HCT116 (cell line): ENCODE measurements around the gene BST1. TPM values are rescaled to one million over a fixed set of nuclear protein-coding genes. Genes with fewer than 3 reads are reported as not detected.
A peak's percentile ranks its signal among the peaks of the same experiment; 100 is the strongest.

ENCODE experiments used
- ATAC-seq: fragments of 200-7000 bp; cut with Tn5 transposase; 2 replicates; pipeline ENCODE4 v1.9.1; 2020; ENCODE audit warnings: mild to moderate bottlenecking, moderate library complexity
- BruUV-seq: library from RNA; stranded (reverse); fragments of 400-500 nt; replicated peaks from 2 replicates; lab custom pipeline; 2021; lab: Mats Ljungman, UMichigan
- CTCF ChIA-PET: fragments of 300-600 bp; sonication (Branson Sonifier 250); formaldehyde crosslinking; loops from one replicate; lab custom pipeline; 2021; ENCODE audit warnings: antibody characterized with exemption; lab: Charles Lee
- POLR2A ChIA-PET: fragments of 300-600, 350-600 bp; sonication (Branson Sonifier 250); formaldehyde crosslinking; loops from one replicate; lab custom pipeline; 2021; ENCODE audit warnings: antibody characterized with exemption; lab: Charles Lee
- RAD21 ChIA-PET, 2 experiments: fragments of 300-600 bp; sonication (Branson Sonifier 250); formaldehyde crosslinking; loops; one replicate each; lab custom pipeline; 2023; ENCODE audit warnings: low total read pairs in 2 of 2; ENCODE audit not compliant: uncharacterized antibody in 2 of 2, unreplicated experiment in 2 of 2, low non-redundant PET in 1 of 2; lab: Charles Lee
- DNase-seq: peaks from one replicate; pipeline ENCODE4 v3.0.0-alpha.2; 2010; ENCODE audit warnings: low read depth, low spot score
- H2AFZ ChIP-seq: fragments of 200-600 bp; shearing (Covaris generic), sonication (generic); 2 replicates; pipeline ENCODE4 v1.6.1; 2017; ENCODE audit warnings: low read depth, mixed run types, mixed read lengths, antibody characterized with exemption, low read length; ENCODE audit not compliant: poor library complexity, severe bottlenecking
- H3K27ac ChIP-seq: 2 replicates; pipeline ENCODE4 v1.5.1; 2012; ENCODE audit warnings: low read depth, low read length
- H3K27me3 ChIP-seq: fragments of 200-600 bp; sonication (generic); 2 replicates; pipeline ENCODE4 v1.6.1; 2016; ENCODE audit warnings: mixed run types, low read length, mixed read lengths; ENCODE audit not compliant: insufficient read depth
- H3K36me3 ChIP-seq, 2 experiments: fragments of 200-500 bp in 1 of 2; fragments of 200-600 bp in 1 of 2; sonication (Bioruptor generic) in 1 of 2; sonication (generic) in 1 of 2; 2 replicates each; pipeline versions ENCODE4 v1.5.1 to v1.6.1; 2014 to 2016; ENCODE audit warnings: low read length in 2 of 2, inconsistent platforms in 1 of 2, mixed read lengths in 1 of 2, mixed run types in 1 of 2; ENCODE audit not compliant: insufficient read depth in 2 of 2, control insufficient read depth in 1 of 2
- H3K4me1 ChIP-seq, 2 experiments: fragments of 200-600 bp in 1 of 2; sonication (generic) in 1 of 2; 2 replicates each; pipeline versions ENCODE4 v1.5.1 to v1.6.1; 2012 to 2017; ENCODE audit warnings: low read length in 2 of 2, inconsistent platforms in 1 of 2, mild to moderate bottlenecking in 1 of 2, mixed read lengths in 1 of 2, mixed run types in 1 of 2, moderate library complexity in 1 of 2; ENCODE audit not compliant: insufficient read depth in 2 of 2, control insufficient read depth in 1 of 2
- H3K4me2 ChIP-seq: fragments of 200-600 bp; sonication (generic); 2 replicates; pipeline ENCODE4 v1.6.1; 2017; ENCODE audit warnings: mixed run types, low read length, mixed read lengths
- H3K4me3 ChIP-seq, 2 experiments: fragments of 200-600 bp in 1 of 2; sonication (generic) in 1 of 2; replicated peaks in 1 of 2; 2 replicates each; pipeline ENCODE4 v1.5.1; 2011 to 2016; ENCODE audit warnings: low read length in 2 of 2, control low read depth in 1 of 2, low read depth in 1 of 2, mild to moderate bottlenecking in 1 of 2, mixed read lengths in 1 of 2, mixed run types in 1 of 2
- H3K79me2 ChIP-seq: fragments of 200-600 bp; sonication (generic); 2 replicates; pipeline ENCODE4 v1.6.1; 2017; ENCODE audit warnings: mild to moderate bottlenecking, mixed run types, low read length, moderate library complexity, mixed read lengths; ENCODE audit not compliant: insufficient read depth
- H3K9ac ChIP-seq: fragments of 200-600 bp; sonication (generic); 2 replicates; pipeline ENCODE4 v1.6.1; 2016; ENCODE audit warnings: low read length, mixed read lengths
- H3K9me2 ChIP-seq: fragments of 200-600 bp; sonication (generic), shearing (Covaris generic); 2 replicates; pipeline ENCODE4 v1.6.1; 2017; ENCODE audit warnings: mixed run types, mild to moderate bottlenecking, moderate library complexity; ENCODE audit not compliant: insufficient read depth
- H3K9me3 ChIP-seq, 2 experiments: fragments of 200-500 bp in 1 of 2; fragments of 200-600 bp in 1 of 2; sonication (Bioruptor generic) in 1 of 2; sonication (generic) in 1 of 2; 2 replicates each; pipeline ENCODE4 v1.6.1; 2014 to 2017; ENCODE audit warnings: low read length in 2 of 2, mixed read lengths in 2 of 2, inconsistent platforms in 1 of 2, low read depth in 1 of 2, mild to moderate bottlenecking in 1 of 2, mixed run types in 1 of 2, moderate library complexity in 1 of 2; ENCODE audit not compliant: control insufficient read depth in 1 of 2, insufficient read depth in 1 of 2
- H4K20me1 ChIP-seq: fragments of 200-600 bp; sonication (generic), shearing (Covaris generic); 2 replicates; pipeline ENCODE4 v1.6.1; 2017; ENCODE audit warnings: mixed run types, mild to moderate bottlenecking, moderate library complexity; ENCODE audit not compliant: insufficient read depth
- CBX3 ChIP-seq: IDR thresholded peaks from 2 replicates; pipeline ENCODE4 v1.6.1; 2012; ENCODE audit warnings: low read depth
- EGR1 ChIP-seq: IDR thresholded peaks from 2 replicates; pipeline ENCODE4 v1.6.1; 2012; ENCODE audit warnings: low read depth
- EZH2 ChIP-seq: fragments of 200-600 bp; sonication (generic); IDR thresholded peaks from 2 replicates; pipeline ENCODE4 v1.6.1; 2017; ENCODE audit warnings: antibody characterized with exemption, mixed run types
- EZH2phosphoT487 ChIP-seq: fragments of 200-600 bp; IDR thresholded peaks from 2 replicates; pipeline ENCODE4 v1.6.1; 2018; ENCODE audit warnings: antibody characterized with exemption, borderline replicate concordance
- FOSL1 ChIP-seq: IDR thresholded peaks from 2 replicates; pipeline ENCODE4 v1.6.1; 2012; ENCODE audit warnings: low read depth
- POLR2A ChIP-seq: IDR thresholded peaks from 2 replicates; pipeline ENCODE4 v1.7.0; 2011; ENCODE audit warnings: borderline replicate concordance; ENCODE audit not compliant: insufficient read depth, insufficient read length; ENCODE audit errors: extremely low read depth
- RAD21 ChIP-seq: IDR thresholded peaks from 2 replicates; pipeline ENCODE4 v1.6.1; 2012; ENCODE audit warnings: low read depth, mild to moderate bottlenecking
- SIN3A ChIP-seq: IDR thresholded peaks from 2 replicates; pipeline ENCODE4 v1.6.1; 2012; ENCODE audit warnings: low read depth
- TCF7L2 ChIP-seq: IDR thresholded peaks from 2 replicates; pipeline ENCODE4 v1.7.0; 2011; ENCODE audit warnings: borderline replicate concordance, inconsistent platforms; ENCODE audit not compliant: insufficient read depth, insufficient read length; ENCODE audit errors: extremely low read depth
- YY1 ChIP-seq: IDR thresholded peaks from 2 replicates; pipeline ENCODE4 v1.6.1; 2011; ENCODE audit warnings: low read length, low read depth, moderate library complexity, mild to moderate bottlenecking; ENCODE audit not compliant: insufficient replicate concordance; ENCODE audit errors: extremely low read depth
- ZNF274 ChIP-seq: fragments of 200-500 bp; sonication (Bioruptor generic); IDR thresholded peaks from 2 replicates; pipeline ENCODE4 v1.6.1; 2014; ENCODE audit warnings: mild to moderate bottlenecking, low read depth, low read length, inconsistent platforms
- intact Hi-C: fragments of 100-400 bp; cut with micrococcal nuclease; formaldehyde crosslinking; loops from 2 replicates; pipeline ENCODE4 v1.10.0; 2022
- total RNA-seq: library from RNA; stranded (reverse); gene quantifications from one replicate; pipeline ENCODE4 v1.2.1, GENCODE V29; 2021; ENCODE audit not compliant: unreplicated experiment
- TF ChIP-seq, protein P1 (sequence below), 3 experiments: fragments of 200-600 bp in 1 of 3; sonication (generic) in 1 of 3; IDR thresholded peaks in 2 of 3; conservative IDR thresholded peaks in 1 of 3; 2 replicates each; pipeline ENCODE4 v1.5.1; 2012 to 2017; ENCODE audit warnings: low read depth in 2 of 3, low read length in 2 of 3, antibody characterized with exemption in 1 of 3, borderline replicate concordance in 1 of 3, control low read depth in 1 of 3, mild to moderate bottlenecking in 1 of 3, mixed read lengths in 1 of 3, mixed run types in 1 of 3, moderate library complexity in 1 of 3; ENCODE audit not compliant: insufficient read depth in 1 of 3
- TF ChIP-seq, protein P2 (sequence below): IDR thresholded peaks from 2 replicates; pipeline ENCODE4 v1.6.1; 2012
- TF ChIP-seq, protein P3 (sequence below): IDR thresholded peaks from 2 replicates; pipeline ENCODE4 v1.6.1; 2011; ENCODE audit warnings: mild to moderate bottlenecking, low read length, moderate library complexity; ENCODE audit not compliant: insufficient replicate concordance; ENCODE audit errors: extremely low read depth
- TF ChIP-seq, protein P4 (sequence below): IDR thresholded peaks from 2 replicates; pipeline ENCODE4 v1.6.1; 2012; ENCODE audit warnings: low read depth

Gene BST1
- total RNA-seq, 1 experiment from 2014 or later = 0.44 TPM

DNA sequence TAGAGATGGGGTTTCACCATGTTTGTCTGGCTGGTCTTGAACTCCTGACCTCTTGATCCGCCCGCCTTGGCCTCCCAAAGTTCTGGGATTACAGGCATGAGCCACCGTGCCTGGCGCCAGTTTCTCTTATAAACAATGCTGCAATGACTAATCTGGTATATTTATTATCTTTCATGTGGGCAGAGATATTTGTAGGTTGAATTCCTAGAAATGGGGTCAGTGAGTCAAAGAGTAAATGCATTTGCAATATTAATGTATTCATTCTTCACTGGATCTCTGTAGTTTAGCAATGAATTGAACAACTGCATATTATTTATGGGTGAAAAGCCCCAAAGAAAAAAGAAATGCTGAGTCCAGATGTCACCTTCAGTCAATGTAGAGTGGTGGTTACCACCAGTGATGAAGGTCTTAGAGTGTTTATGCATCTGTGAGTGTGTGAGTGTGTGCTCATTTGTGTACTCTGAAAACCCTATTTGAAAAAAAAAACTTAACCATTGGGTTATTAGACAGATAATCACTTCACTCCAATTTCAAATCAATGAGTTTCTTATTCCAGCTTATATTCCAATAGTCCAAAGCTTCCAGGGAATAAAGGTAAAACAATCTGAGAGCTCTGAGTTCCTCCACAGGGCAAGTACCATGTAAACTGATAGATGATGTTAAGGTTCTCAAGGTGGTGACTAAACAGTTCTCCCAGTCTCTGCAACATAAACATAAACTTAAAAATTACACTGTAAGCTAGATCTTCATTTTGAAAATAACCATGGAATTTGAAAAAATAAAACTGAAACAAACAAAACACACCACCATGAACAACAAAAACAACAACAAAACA lies 52.7 kb downstream of the BST1 start:
- no peaks in the 10 kb centered on the region for H3K9me2 ChIP-seq
- H3K9me3 ChIP-seq = no peaks in the 10 kb centered on the region
- ChIA-PET RAD21 (no interaction called here), CTCF (interaction anchor here (1.1 to 1.8 kb wide), 3 partner anchors 12 to 50 kb away, joined by 3 to 8 read pairs (median 3); no protein-coding TSS in a partner anchor), POLR2A (no interaction called here)
- no peaks in the 10 kb centered on the region for H3K27me3 ChIP-seq
- BruUV-seq = no TSS peak
- H2AFZ ChIP-seq = peak overlapping the region; percentile 84
- peak overlapping the region; percentile 1; the same call in 1 of the 2 replicates for H3K4me2 ChIP-seq
- H4K20me1 ChIP-seq = no peaks in the 10 kb centered on the region
- H3K9ac ChIP-seq = no peak overlapping the region
- no peaks in the 10 kb centered on the region for H3K79me2 ChIP-seq
- no peak for TF ChIP-seq YY1
- no peak for TF ChIP-seq CBX3
- no peak for TF ChIP-seq FOSL1
- TF ChIP-seq POLR2A = no peak
- TF ChIP-seq, protein P1, sequence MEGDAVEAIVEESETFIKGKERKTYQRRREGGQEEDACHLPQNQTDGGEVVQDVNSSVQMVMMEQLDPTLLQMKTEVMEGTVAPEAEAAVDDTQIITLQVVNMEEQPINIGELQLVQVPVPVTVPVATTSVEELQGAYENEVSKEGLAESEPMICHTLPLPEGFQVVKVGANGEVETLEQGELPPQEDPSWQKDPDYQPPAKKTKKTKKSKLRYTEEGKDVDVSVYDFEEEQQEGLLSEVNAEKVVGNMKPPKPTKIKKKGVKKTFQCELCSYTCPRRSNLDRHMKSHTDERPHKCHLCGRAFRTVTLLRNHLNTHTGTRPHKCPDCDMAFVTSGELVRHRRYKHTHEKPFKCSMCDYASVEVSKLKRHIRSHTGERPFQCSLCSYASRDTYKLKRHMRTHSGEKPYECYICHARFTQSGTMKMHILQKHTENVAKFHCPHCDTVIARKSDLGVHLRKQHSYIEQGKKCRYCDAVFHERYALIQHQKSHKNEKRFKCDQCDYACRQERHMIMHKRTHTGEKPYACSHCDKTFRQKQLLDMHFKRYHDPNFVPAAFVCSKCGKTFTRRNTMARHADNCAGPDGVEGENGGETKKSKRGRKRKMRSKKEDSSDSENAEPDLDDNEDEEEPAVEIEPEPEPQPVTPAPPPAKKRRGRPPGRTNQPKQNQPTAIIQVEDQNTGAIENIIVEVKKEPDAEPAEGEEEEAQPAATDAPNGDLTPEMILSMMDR (IDR thresholded peaks at IDR 0.05 in 2 of 3, conservative IDR thresholded peaks at IDR 0.05 in 1 of 3; ENCODE audit: borderline replicate concordance in 1 of 3, insufficient read depth in 1 of 3, low read depth in 2 of 3, low read length in 2 of 3) = no peak
- no peak for TF ChIP-seq EZH2phosphoT487
- TF ChIP-seq EGR1 = no peak
- TF ChIP-seq, protein P2, sequence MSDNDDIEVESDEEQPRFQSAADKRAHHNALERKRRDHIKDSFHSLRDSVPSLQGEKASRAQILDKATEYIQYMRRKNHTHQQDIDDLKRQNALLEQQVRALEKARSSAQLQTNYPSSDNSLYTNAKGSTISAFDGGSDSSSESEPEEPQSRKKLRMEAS = no peak
- TF ChIP-seq SIN3A = no peak
- no peak for TF ChIP-seq RAD21
- no peak for TF ChIP-seq TCF7L2
- TF ChIP-seq, protein P3, sequence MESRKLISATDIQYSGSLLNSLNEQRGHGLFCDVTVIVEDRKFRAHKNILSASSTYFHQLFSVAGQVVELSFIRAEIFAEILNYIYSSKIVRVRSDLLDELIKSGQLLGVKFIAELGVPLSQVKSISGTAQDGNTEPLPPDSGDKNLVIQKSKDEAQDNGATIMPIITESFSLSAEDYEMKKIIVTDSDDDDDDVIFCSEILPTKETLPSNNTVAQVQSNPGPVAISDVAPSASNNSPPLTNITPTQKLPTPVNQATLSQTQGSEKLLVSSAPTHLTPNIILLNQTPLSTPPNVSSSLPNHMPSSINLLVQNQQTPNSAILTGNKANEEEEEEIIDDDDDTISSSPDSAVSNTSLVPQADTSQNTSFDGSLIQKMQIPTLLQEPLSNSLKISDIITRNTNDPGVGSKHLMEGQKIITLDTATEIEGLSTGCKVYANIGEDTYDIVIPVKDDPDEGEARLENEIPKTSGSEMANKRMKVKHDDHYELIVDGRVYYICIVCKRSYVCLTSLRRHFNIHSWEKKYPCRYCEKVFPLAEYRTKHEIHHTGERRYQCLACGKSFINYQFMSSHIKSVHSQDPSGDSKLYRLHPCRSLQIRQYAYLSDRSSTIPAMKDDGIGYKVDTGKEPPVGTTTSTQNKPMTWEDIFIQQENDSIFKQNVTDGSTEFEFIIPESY = no peak
- TF ChIP-seq, protein P4, sequence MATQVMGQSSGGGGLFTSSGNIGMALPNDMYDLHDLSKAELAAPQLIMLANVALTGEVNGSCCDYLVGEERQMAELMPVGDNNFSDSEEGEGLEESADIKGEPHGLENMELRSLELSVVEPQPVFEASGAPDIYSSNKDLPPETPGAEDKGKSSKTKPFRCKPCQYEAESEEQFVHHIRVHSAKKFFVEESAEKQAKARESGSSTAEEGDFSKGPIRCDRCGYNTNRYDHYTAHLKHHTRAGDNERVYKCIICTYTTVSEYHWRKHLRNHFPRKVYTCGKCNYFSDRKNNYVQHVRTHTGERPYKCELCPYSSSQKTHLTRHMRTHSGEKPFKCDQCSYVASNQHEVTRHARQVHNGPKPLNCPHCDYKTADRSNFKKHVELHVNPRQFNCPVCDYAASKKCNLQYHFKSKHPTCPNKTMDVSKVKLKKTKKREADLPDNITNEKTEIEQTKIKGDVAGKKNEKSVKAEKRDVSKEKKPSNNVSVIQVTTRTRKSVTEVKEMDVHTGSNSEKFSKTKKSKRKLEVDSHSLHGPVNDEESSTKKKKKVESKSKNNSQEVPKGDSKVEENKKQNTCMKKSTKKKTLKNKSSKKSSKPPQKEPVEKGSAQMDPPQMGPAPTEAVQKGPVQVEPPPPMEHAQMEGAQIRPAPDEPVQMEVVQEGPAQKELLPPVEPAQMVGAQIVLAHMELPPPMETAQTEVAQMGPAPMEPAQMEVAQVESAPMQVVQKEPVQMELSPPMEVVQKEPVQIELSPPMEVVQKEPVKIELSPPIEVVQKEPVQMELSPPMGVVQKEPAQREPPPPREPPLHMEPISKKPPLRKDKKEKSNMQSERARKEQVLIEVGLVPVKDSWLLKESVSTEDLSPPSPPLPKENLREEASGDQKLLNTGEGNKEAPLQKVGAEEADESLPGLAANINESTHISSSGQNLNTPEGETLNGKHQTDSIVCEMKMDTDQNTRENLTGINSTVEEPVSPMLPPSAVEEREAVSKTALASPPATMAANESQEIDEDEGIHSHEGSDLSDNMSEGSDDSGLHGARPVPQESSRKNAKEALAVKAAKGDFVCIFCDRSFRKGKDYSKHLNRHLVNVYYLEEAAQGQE = no peak
- no peak for TF ChIP-seq ZNF274
- no peak for TF ChIP-seq EZH2
- H3K27ac ChIP-seq = no peak overlapping the region
- peaks cover 3 to 17% of the 10 kb centered on the region in 2 experiments; a peak in 3 of 4 replicates for H3K4me1 ChIP-seq
- DNase-seq (no peak), ATAC-seq (no peak)
- no peak overlapping the region for H3K4me3 ChIP-seq
- no peaks in the 10 kb centered on the region for H3K36me3 ChIP-seq
- intact Hi-C loops = no loop called here
